ENCODE measurements around the gene THTPA.

- TF ChIP-seq ZNF696 (CRISPR knock-in tag; conservative IDR thresholded peaks at IDR 0.05) (no peak), MLLT1 (IDR thresholded peaks at IDR 0.05) (no peak), CEBPB (tag; IDR thresholded peaks at IDR 0.05) (no peak), HCFC1 (IDR thresholded peaks at IDR 0.05; ENCODE audit: low read depth, low read length) (no peak), IRF2 (CRISPR knock-in tag; IDR thresholded peaks at IDR 0.05) (no peak), CTCF (IDR thresholded peaks at IDR 0.05 in 2 of 3, conservative IDR thresholded peaks at IDR 0.05 in 1 of 3; ENCODE audit: insufficient read depth in 2 of 3, low read depth in 1 of 3, low read length in 3 of 3) (peak; percentile 29 to 45 (median 41); a peak in 4 of 6 replicates), MIER1 (IDR thresholded peaks at IDR 0.05; ENCODE audit: low read depth) (no peak)
These were observed 12.7 kb downstream of the THTPA start for GRCh38 chr14:23568600-23569331.
